DOHH2 (cell line): ENCODE data around the gene KCNJ15.

Experiments used
- H3F3A ChIP-seq: fragments of 200-600 bp; sonication (generic), shearing (Covaris generic); 2 replicates; pipeline ENCODE4 v1.6.0; 2016; ENCODE audit warnings: antibody characterized with exemption, mild to moderate bottlenecking; ENCODE audit not compliant: control insufficient read depth, insufficient read depth
- H3K27ac ChIP-seq: fragments of 200-600 bp; sonication (generic); 2 replicates; pipeline ENCODE4 v1.5.1; 2014; ENCODE audit warnings: low read depth, mild to moderate bottlenecking, low read length, moderate library complexity
- H3K27me3 ChIP-seq: fragments of 200-600 bp; sonication (generic); 2 replicates; pipeline ENCODE4 v1.6.1; 2014; ENCODE audit warnings: mild to moderate bottlenecking, low read length, mixed read lengths; ENCODE audit not compliant: control insufficient read depth
- H3K36me3 ChIP-seq: fragments of 200-600 bp; sonication (generic); 2 replicates; pipeline ENCODE4 v1.6.1; 2014; ENCODE audit warnings: mild to moderate bottlenecking, low read length, moderate library complexity, mixed read lengths; ENCODE audit not compliant: control insufficient read depth
- H3K4me1 ChIP-seq: fragments of 200-600 bp; sonication (generic); 2 replicates; pipeline ENCODE4 v1.6.1; 2014; ENCODE audit warnings: mild to moderate bottlenecking, low read length, mixed read lengths; ENCODE audit not compliant: control insufficient read depth
- H3K4me2 ChIP-seq: fragments of 200-600 bp; sonication (generic); 2 replicates; pipeline ENCODE4 v1.6.0; 2014; ENCODE audit warnings: mild to moderate bottlenecking, low read length, moderate library complexity
- H3K4me3 ChIP-seq: fragments of 200-600 bp; sonication (generic); 2 replicates; pipeline ENCODE4 v1.5.1; 2014; ENCODE audit warnings: mild to moderate bottlenecking, low read length, mixed read lengths
- H3K79me2 ChIP-seq: fragments of 200-600 bp; sonication (generic); 2 replicates; pipeline ENCODE4 v1.6.1; 2014; ENCODE audit warnings: mild to moderate bottlenecking, low read length, mixed read lengths; ENCODE audit not compliant: control insufficient read depth
- H3K9me2 ChIP-seq: fragments of 200-600 bp; sonication (generic); replicated peaks from 2 replicates; pipeline ENCODE4 v1.6.1; 2014; ENCODE audit warnings: mild to moderate bottlenecking, low read length, mixed read lengths; ENCODE audit not compliant: control insufficient read depth
- H3K9me3 ChIP-seq: fragments of 200-600 bp; sonication (generic); 2 replicates; pipeline ENCODE4 v1.6.1; 2014; ENCODE audit warnings: antibody characterized with exemption, low read length, mixed read lengths; ENCODE audit not compliant: control insufficient read depth, insufficient read depth
- H4K20me1 ChIP-seq: fragments of 200-600 bp; sonication (generic); 2 replicates; pipeline ENCODE4 v1.6.0; 2014; ENCODE audit warnings: low read depth, mild to moderate bottlenecking, antibody characterized with exemption, low read length, moderate library complexity; ENCODE audit not compliant: control insufficient read depth, insufficient read depth
- EZH2phosphoT487 ChIP-seq: fragments of 200-600 bp; sonication (generic); IDR thresholded peaks from 2 replicates; pipeline ENCODE4 v1.6.1; 2017; ENCODE audit warnings: borderline replicate concordance, mild to moderate bottlenecking, antibody characterized with exemption, low read length, moderate library complexity, mixed read lengths
- TF ChIP-seq, protein P1 (sequence below): fragments of 200-600 bp; sonication (generic); IDR thresholded peaks from one replicate; pipeline ENCODE4 v1.5.1; 2014; ENCODE audit warnings: antibody characterized with exemption, mild to moderate bottlenecking, low read depth, low read length; ENCODE audit not compliant: poor library complexity, severe bottlenecking

The KCNJ15 gene

DNA sequence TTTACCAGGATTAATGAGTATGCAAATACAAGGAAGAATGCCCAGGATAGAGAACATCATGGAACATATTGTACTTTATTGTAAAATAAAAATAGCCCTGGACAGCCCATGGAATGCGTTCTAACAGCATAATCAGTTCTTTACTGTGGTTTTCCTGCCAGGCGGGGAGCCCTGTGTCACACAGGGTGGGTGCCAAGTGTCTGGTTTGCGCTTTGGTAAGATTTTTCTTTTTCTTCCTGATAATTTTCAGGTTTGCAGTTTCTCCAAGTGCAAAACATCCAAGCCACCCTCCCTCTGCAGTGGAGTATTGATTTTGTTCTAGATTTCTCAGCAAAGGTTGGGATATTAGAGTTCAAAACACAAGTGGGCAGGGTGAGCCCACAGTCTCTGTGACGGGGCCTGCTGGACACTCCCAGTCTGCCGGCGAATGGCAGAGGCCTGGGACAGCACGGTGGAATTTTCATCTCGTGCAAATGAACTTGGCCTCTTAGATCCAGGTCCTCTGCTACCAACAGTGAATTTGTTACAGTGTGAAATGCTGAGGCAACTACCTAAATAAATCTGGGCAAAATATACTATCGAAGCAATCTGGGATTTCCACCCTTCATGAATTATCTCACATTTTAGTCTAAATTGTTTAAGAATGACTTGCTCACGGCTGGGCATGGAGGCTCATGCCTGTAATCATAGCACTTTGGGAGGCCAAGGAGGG lies 15.6 kb upstream of the KCNJ15 start:
- Histone ChIP-seq H4K20me1 (no peaks in the 10 kb centered on the region), H3K27ac (no peak overlapping the region), H3K4me1 (no peaks in the 10 kb centered on the region)

GRCh38 chr21:38242061-38242460 lies 14.7 kb upstream of the KCNJ15 start:
- H3K4me2 ChIP-seq = no peak overlapping the region
- no peak overlapping the region for H3K4me3 ChIP-seq
- H3K9me3 ChIP-seq = no peaks in the 10 kb centered on the region; the same call in 1 of the 2 replicates

More for the DNA sequence above, 15.6 kb upstream of the KCNJ15 start:
- no peak overlapping the region for H3K4me3 ChIP-seq
- no peaks in the 10 kb centered on the region; the same call in 1 of the 2 replicates for H3K9me3 ChIP-seq
- H3K9me2 ChIP-seq = no peaks in the 10 kb centered on the region
- H3K4me2 ChIP-seq = no peak overlapping the region
- TF ChIP-seq, protein P1, sequence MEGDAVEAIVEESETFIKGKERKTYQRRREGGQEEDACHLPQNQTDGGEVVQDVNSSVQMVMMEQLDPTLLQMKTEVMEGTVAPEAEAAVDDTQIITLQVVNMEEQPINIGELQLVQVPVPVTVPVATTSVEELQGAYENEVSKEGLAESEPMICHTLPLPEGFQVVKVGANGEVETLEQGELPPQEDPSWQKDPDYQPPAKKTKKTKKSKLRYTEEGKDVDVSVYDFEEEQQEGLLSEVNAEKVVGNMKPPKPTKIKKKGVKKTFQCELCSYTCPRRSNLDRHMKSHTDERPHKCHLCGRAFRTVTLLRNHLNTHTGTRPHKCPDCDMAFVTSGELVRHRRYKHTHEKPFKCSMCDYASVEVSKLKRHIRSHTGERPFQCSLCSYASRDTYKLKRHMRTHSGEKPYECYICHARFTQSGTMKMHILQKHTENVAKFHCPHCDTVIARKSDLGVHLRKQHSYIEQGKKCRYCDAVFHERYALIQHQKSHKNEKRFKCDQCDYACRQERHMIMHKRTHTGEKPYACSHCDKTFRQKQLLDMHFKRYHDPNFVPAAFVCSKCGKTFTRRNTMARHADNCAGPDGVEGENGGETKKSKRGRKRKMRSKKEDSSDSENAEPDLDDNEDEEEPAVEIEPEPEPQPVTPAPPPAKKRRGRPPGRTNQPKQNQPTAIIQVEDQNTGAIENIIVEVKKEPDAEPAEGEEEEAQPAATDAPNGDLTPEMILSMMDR = no peak
- TF ChIP-seq EZH2phosphoT487 = no peak
- no peaks in the 10 kb centered on the region for H3K27me3 ChIP-seq
- no peaks in the 10 kb centered on the region for H3K79me2 ChIP-seq
- no peaks in the 10 kb centered on the region for H3K36me3 ChIP-seq
- H3F3A ChIP-seq = no peaks in the 10 kb centered on the region

DNA sequence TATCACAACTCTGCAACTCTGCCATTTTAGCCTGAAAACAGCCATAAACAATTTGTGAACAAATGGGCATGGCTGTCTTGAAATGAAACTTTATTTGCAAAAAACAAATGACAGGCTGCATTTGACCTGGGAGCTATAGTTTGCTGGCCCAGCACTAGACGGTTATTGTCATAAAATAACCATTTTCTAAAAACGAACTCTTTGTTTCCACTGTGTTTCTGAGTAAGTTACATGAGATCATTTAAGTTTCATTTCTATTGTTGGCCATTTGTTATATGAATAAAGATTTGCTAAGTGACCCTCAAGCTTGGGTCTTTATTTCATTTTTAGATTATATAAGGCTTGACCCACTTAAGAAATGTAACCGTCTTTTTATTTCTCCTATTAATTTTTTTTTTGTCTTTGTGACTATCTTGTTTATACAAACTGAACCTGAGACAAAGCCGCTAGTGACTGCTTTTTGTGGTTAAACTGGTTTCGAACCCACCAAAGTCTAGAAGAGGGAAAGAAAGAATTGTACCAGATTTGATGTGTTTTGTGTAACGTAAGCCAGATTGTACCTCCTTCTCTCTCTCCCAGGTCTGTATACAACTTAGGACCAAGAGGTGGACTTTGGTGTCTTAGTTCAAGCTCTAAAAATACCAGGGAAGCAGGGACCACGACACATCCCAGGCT lies 12.9 kb upstream of the KCNJ15 start:
- no peaks in the 10 kb centered on the region for H3K27me3 ChIP-seq
- H3K27ac ChIP-seq = no peak overlapping the region
- H3K4me1 ChIP-seq = no peaks in the 10 kb centered on the region
- no peaks in the 10 kb centered on the region; the same call in 1 of the 2 replicates for H3K9me3 ChIP-seq
- H3K36me3 ChIP-seq = no peaks in the 10 kb centered on the region
- H3F3A ChIP-seq = no peaks in the 10 kb centered on the region
- TF ChIP-seq, protein P1 = no peak
- TF ChIP-seq EZH2phosphoT487 = no peak
- H3K9me2 ChIP-seq = no peaks in the 10 kb centered on the region
- H3K79me2 ChIP-seq = no peaks in the 10 kb centered on the region
- H3K4me3 ChIP-seq = no peak overlapping the region
- H4K20me1 ChIP-seq = no peaks in the 10 kb centered on the region
- H3K4me2 ChIP-seq = no peak overlapping the region

More at GRCh38 chr21:38242061-38242460, 14.7 kb upstream of the KCNJ15 start:
- H3K27me3 ChIP-seq = no peaks in the 10 kb centered on the region
- H3F3A ChIP-seq = no peaks in the 10 kb centered on the region
- no peaks in the 10 kb centered on the region for H4K20me1 ChIP-seq
- H3K79me2 ChIP-seq = no peaks in the 10 kb centered on the region
- H3K36me3 ChIP-seq = no peaks in the 10 kb centered on the region
- H3K27ac ChIP-seq = no peak overlapping the region
- TF ChIP-seq, protein P1 = no peak
- TF ChIP-seq EZH2phosphoT487 = no peak
- H3K4me1 ChIP-seq = no peaks in the 10 kb centered on the region
- no peaks in the 10 kb centered on the region for H3K9me2 ChIP-seq
